ENCODE measurements around the gene ORAI3.
A peak's percentile ranks its signal among the peaks of the same experiment; 100 is the strongest.

Gene ORAI3

GRCh38 chr16:30951193-30951592 lies 2.3 kb downstream of the ORAI3 start:
- Histone ChIP-seq H3K9me3 (ENCODE audit: insufficient read depth, low read length, severe bottlenecking) (no peaks in the 10 kb centered on the region), H3K36me3 (ENCODE audit: insufficient read depth, low read length) (peaks cover 20% of the 10 kb centered on the region), H3K27me3 (ENCODE audit: insufficient read depth, low read length, poor library complexity) (no peaks in the 10 kb centered on the region), H3K9ac (ENCODE audit: low read depth, low read length) (no peak overlapping the region), H4K20me1 (ENCODE audit: insufficient read depth, low read length) (no peaks in the 10 kb centered on the region), H3K4me1 (ENCODE audit: insufficient read depth, low read length) (peaks cover 20% of the 10 kb centered on the region), H2AFZ (ENCODE audit: low read depth, low read length) (no peak overlapping the region), H3K4me2 (ENCODE audit: insufficient read depth, low read length) (no peak overlapping the region), H3K79me2 (ENCODE audit: insufficient read depth, low read length) (no peaks in the 10 kb centered on the region), H3K4me3 (ENCODE audit: low read depth in 1 of 2, low read length in 2 of 2) (no peak overlapping the region), H3K27ac (ENCODE audit: low read length) (no peak overlapping the region)
- DNase-seq (no peak), ATAC-seq (ENCODE audit: insufficient read depth, low read depth) (no peak)
- TF ChIP-seq EZH2 (IDR thresholded peaks at IDR 0.05; ENCODE audit: borderline replicate concordance, low read depth, low read length, severe bottlenecking) (no peak), CTCF (IDR thresholded peaks at IDR 0.05; ENCODE audit: borderline replicate concordance, extremely low read depth, low read length, poor library complexity, severe bottlenecking) (no peak)

GRCh38 chr16:30951750-30952149 lies 2.9 kb downstream of the ORAI3 start:
- no peaks in the 10 kb centered on the region for H3K27me3 ChIP-seq (ENCODE audit: insufficient read depth, low read length, poor library complexity)
- H2AFZ ChIP-seq (ENCODE audit: low read depth, low read length) = no peak overlapping the region
- TF ChIP-seq EZH2 (IDR thresholded peaks at IDR 0.05; ENCODE audit: borderline replicate concordance, low read depth, low read length, severe bottlenecking) (no peak), CTCF (IDR thresholded peaks at IDR 0.05; ENCODE audit: borderline replicate concordance, extremely low read depth, low read length, poor library complexity, severe bottlenecking) (no peak)
- peaks cover 26% of the 10 kb centered on the region for H3K4me1 ChIP-seq (ENCODE audit: insufficient read depth, low read length)
- no peak overlapping the region for H3K27ac ChIP-seq (ENCODE audit: low read length)
- H3K9me3 ChIP-seq (ENCODE audit: insufficient read depth, low read length, severe bottlenecking) = no peaks in the 10 kb centered on the region
- H3K4me2 ChIP-seq (ENCODE audit: insufficient read depth, low read length) = no peak overlapping the region
- no peaks in the 10 kb centered on the region for H4K20me1 ChIP-seq (ENCODE audit: insufficient read depth, low read length)
- peaks cover 15% of the 10 kb centered on the region for H3K36me3 ChIP-seq (ENCODE audit: insufficient read depth, low read length)
- peaks cover 4% of the 10 kb centered on the region for H3K79me2 ChIP-seq (ENCODE audit: insufficient read depth, low read length)
- no peak for DNase-seq
- H3K4me3 ChIP-seq (ENCODE audit: low read depth in 1 of 2, low read length in 2 of 2) = no peak overlapping the region
- H3K9ac ChIP-seq (ENCODE audit: low read depth, low read length) = no peak overlapping the region
- no peak for ATAC-seq (ENCODE audit: insufficient read depth, low read depth)

- no peak for TF ChIP-seq EZH2 (IDR thresholded peaks at IDR 0.05; ENCODE audit: borderline replicate concordance, low read depth, low read length, severe bottlenecking)
- no peak for TF ChIP-seq CTCF (IDR thresholded peaks at IDR 0.05; ENCODE audit: borderline replicate concordance, extremely low read depth, low read length, poor library complexity, severe bottlenecking)
- Histone ChIP-seq H3K27me3 (ENCODE audit: insufficient read depth, low read length, poor library complexity) (no peaks in the 10 kb centered on the region), H3K4me3 (ENCODE audit: low read depth in 1 of 2, low read length in 2 of 2) (no peak overlapping the region), H3K27ac (ENCODE audit: low read length) (peak overlapping the region; percentile 51), H3K9me3 (ENCODE audit: insufficient read depth, low read length, severe bottlenecking) (no peaks in the 10 kb centered on the region), H3K4me2 (ENCODE audit: insufficient read depth, low read length) (no peak overlapping the region), H3K9ac (ENCODE audit: low read depth, low read length) (no peak overlapping the region), H4K20me1 (ENCODE audit: insufficient read depth, low read length) (no peaks in the 10 kb centered on the region), H3K79me2 (ENCODE audit: insufficient read depth, low read length) (peaks cover 6% of the 10 kb centered on the region), H3K4me1 (ENCODE audit: insufficient read depth, low read length) (peaks cover 29% of the 10 kb centered on the region), H2AFZ (ENCODE audit: low read depth, low read length) (no peak overlapping the region), H3K36me3 (ENCODE audit: insufficient read depth, low read length) (peaks cover 2% of the 10 kb centered on the region)
- no peak for ATAC-seq (ENCODE audit: insufficient read depth, low read depth)
- no peak for DNase-seq
These were observed 4.2 kb downstream of the ORAI3 start for GRCh38 chr16:30953111-30953510.
